GM21786 (cell line): Measurements from ENCODE around the gene SASH1.
"Not testable (repeated sequence)": the region's sequence is repeated elsewhere in the genome, so short reads cannot be mapped to it uniquely, and the experiment has no call there.

Experiments used
- ATAC-seq: cut with Tn5 transposase; IDR thresholded peaks from one replicate; pipeline ENCODE4 v1.9.1; 2021; ENCODE audit not compliant: unreplicated experiment

SASH1 gene

DNA sequence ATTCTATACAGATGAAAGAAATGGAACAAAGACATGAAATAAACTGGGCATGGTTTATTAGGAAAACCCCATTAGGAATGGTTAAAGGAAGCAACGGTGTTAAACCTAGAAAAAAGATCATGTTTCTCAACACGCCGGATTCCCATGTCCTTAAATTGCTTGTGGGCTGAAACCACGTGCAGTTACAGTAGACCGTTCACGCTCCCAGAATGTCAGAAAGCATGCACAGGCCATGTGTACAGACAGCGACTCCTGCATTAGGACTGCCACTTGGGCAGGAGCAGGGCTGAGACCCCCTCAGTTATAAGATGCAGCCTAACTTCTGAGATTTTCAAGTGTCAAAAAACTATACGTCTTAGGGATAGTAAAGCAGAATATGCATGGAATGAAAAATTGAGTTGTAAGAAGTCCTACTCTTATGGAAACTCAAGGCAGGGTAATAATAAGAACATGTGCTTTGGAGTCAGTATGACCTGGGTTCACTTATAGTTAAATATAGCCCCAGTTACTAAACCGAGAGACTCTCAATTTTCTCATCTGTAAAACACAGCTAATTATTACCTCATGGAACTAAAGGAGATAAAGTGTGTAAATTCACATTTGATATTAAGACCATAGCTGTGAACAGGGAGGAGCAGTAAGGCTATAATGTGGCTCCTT is 230.2 kb downstream of the SASH1 start:
- no peak for ATAC-seq

DNA sequence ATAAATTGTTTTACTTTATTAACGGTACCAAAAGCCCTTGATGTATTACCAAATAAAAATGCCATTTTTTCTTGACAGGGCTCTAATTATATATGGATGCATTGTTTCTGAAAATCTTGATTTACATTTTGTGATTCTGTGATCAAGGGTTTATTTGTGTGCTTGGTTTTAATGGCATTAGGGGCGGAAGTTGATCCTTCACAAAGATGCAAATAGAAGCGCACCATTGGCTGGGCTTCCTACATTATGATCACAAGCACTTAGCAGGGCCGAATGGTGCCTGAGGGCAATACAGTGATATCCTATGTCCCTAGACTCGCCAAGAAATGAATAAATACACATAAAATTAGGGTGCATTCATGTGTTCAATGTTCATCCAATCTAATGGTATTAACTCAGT is 231.3 kb downstream of the SASH1 start:
- ATAC-seq, result no peak

DNA sequence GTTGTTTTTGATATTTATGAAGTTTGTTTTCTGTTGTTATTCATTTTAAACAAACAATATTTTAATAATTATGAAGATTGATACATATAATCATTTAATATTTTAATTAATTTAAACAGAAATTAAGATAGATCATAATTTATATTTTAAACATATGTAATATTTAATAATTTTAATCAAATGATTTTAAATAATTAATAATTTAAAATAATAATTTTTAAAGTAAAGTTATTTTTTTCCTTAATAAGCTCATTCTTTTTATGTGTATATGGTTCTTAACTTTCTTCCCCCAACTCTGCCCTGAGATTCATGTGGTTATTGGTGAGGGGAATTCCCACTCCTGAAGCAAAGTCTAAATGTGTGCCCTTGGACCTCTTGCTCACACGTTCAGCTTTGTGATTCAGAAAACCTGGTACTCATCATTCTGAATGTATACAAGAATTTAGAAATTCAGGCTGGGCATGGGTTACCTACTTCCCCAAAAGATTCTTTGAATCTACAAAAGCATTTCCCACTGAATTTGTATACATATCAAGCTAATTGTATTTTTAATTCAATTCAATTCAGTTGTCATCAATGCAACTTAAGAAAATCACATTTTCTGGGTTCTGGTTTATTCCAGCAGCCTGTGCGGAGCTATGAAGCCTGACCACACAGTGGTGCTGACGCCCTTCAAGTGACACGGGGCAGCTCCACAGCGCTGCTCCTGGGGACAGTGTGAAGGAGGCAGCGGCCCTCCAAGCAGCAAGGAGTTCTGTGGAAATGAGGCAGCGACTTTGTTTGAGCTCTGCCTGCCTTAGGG is 235.2 kb downstream of the SASH1 start:
- peak; percentile 98 for ATAC-seq

- peak; percentile 24 for ATAC-seq
Observed at GRCh38 chr6:148578489-148578814, 235.8 kb downstream of the SASH1 start.

- no peak for ATAC-seq
Observed at GRCh38 chr6:148578837-148579565, 236.4 kb downstream of the SASH1 start.

DNA sequence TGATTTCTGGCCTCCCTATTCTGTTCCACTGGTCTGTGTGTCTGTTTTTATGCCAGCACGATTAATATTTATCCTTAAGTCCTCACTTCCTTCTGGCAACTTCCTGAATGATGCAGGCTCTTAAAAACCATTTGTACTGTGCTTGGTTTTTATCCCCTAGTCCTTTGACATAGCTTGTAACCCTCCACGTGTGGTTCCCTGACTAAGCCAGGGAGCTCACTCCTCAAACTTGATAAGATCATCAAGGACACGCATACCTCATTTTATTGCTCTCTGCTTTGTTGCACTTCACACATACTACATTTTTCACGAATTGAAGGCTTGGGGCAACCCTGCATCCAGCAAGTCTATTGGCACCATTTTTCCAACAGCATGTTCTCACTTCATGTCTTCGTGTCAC is 237.8 kb downstream of the SASH1 start:
- ATAC-seq, result no peak

DNA sequence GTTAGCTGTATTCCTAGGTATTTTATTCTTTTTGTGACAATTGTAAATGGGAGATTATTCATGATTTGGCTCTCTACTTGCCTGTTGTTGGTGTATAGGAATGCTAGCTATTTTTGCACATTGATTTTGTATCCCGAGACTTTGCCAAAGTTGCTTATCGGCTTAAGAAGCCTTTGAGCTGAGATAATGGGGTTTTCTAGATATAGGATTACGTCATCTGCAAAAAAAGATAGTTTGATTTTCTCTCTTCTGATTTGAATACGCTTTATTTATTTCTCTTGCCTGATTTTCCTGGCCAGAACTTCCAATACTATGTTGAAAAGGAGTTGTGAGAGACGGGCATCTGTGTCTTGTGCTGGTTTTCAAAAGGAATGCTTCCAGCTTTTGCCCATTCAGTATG is 241.0 kb downstream of the SASH1 start:
- ATAC-seq, result no peak

DNA sequence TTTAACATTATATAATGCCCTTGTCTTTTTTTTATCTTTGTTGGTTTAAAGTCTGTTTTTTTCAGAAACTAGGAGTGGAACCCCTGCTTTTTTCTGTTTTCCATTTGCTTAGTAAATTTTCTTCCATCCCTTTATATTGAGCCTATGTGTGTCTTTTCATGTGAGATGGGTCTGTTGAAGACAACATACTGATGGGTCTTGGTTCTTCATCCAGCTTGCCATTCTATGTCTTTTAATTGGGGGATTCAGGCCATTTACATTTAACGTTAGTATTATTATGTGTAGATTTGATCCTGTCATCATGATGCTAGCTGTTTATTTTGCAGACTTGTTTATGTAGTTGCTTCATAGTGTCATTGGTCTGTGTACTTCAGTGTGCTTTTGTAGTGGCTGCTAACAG is 243.0 kb downstream of the SASH1 start:
- ATAC-seq, result not testable (repeated sequence)

GRCh38 chr6:148590883-148591282 is 248.2 kb downstream of the SASH1 start:
- ATAC-seq, result no peak

DNA sequence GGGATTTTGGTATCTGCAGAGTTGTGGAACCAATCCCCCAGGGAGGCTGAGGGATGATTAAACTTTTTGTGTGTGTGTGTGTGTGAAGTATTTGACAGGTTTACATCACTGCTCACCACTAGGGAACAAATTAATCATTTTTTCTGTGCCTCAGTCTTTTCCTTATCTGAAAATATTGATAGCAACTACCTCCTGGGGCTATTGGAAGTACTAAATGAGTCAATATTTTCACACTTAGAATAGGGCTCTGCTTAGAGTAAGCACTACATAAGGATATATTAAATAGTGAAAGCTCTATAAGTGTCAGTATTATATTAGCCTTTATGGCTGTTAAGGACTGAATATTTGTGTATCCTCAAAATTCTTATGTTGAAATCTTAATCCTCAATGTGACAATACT is 249.0 kb downstream of the SASH1 start:
- ATAC-seq, result no peak

GRCh38 chr6:148593130-148593812 is 250.6 kb downstream of the SASH1 start:
- no peak for ATAC-seq

DNA sequence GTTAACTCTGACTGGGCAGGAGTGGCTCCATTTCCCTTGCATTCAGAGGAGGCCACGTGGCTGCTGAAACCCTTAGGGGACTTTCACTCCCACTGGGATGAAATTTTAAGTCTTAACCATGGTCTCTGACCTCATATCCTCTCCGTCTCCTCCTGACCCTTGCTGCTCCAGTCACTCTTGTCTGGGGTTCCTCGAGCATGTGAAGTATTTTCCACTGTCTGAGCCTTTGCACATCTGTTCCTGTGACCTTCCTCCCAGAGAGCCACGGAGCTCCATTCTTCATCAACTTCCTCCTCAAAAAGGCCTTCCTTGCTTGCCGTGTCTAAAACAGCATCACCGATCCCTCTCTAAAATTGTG is 251.2 kb downstream of the SASH1 start:
- no peak for ATAC-seq

DNA sequence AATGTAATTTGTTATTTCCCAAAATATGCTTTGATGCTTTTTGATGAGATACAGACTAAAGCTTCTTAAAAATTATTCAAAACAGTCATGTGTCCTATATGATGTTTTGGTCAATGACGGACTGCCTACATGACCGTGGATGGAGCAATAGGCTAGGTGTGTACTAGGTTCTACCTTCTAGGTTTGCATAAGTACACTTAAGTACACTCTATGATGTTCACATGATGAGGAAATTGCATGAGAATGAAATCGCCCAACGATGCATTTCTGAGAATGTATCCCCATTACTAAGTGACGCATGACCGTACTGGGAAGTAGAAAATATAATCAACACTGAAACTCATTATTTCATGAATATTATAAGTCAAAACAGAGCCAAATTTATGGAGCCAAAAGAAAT is 252.9 kb downstream of the SASH1 start:
- no peak for ATAC-seq

DNA sequence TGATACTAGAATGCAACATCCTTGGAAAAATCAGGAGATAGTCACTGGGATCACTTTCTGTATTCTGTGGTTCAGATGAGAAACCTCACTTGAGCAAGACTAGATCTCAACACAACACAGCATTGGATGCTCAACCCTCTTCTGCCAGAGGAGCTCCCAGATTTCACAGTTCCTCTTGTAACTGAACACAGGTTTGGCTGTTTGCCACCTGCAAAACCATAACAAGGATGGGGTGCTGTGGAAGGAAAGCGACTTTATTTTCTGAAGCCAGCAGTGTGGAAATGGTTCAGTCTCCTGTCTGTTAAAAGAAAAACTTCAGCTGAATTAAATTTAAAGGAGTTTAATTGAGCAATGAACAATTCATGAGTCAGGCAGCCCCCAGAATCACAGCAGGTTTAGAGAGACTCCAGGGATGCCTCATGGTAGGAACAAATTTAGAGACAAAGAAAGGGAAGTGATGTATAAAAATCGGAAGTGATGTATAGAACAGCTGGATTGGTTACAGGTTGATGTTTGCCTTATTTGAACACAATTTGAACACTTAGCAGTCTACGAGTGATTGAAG is 254.3 kb downstream of the SASH1 start:
- ATAC-seq, result no peak

DNA sequence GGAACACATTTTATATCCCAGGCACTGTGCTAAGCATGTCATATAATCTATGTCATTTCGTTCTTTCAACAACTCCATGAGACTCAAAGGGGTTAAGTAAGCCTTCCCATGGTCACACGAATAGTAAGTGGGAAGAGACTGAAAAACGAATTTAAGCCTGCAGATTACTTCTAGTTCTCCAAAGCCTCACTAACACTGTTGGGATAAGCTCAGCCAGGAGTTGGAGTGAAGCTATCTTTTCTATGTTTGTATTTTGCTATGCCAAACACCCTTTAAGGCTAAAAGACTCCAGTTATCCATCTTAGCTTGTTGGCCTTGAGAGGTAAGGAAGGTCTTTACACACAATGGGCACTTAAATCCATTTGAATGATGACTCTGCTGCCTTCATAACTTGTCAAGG is 256.1 kb downstream of the SASH1 start:
- ATAC-seq, result no peak

DNA sequence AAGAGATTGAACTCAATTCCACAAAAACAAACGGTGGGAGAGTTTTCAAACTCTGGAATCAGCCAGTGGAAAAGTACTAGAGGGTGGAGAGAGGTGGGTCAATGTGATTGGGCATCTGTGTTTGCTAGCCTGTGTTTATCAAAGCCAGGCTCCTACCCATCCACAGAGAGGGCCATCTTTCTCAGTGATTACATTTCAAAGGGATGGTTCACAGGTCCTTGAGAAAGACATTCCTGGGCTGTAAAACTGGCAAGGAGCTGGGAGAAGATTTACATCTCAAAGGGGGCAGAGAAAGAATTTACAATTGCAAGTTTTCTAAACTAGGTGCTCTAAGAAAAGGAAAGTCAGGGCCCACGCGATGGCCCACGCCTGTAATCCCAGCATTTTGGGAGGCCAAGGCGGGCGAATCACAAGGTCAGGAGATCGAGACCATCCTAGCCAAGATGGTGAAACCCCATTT is 257.4 kb downstream of the SASH1 start:
- ATAC-seq, result no peak
